Small intestine (tissue), 7 donors: Measurements from ENCODE around the gene A4GALT. TPM values are rescaled to one million over a fixed set of nuclear protein-coding genes. Genes with fewer than 3 reads are reported as not detected.

Experiments used
- DNase-seq, 2 donors: peaks; one replicate each; pipeline versions ENCODE4 v3.0.0 to v3.0.0-alpha.2; 2013
- FAIRE-seq: peaks from 2 replicates; lab custom pipeline; 2012; peaks lifted over from hg19 to GRCh38; lab: Jason Lieb, UNC
- H3K27ac ChIP-seq, 3 donors: one replicate each; pipeline ENCODE4 v1.5.1; 2013; ENCODE audit warnings: low read length in 2 of 3, mild to moderate bottlenecking in 2 of 3, control low read depth in 1 of 3, inconsistent platforms in 1 of 3, low read depth in 1 of 3, moderate library complexity in 1 of 3
- H3K27me3 ChIP-seq, 3 donors: one replicate each; pipeline ENCODE4 v1.6.1; 2013; ENCODE audit warnings: low read length in 3 of 3, inconsistent platforms in 1 of 3; ENCODE audit not compliant: control insufficient read depth in 3 of 3, insufficient read depth in 3 of 3
- H3K36me3 ChIP-seq, 3 donors: one replicate each; pipeline ENCODE4 v1.6.1; 2013; ENCODE audit warnings: low read length in 3 of 3, inconsistent platforms in 1 of 3, low read depth in 1 of 3, mild to moderate bottlenecking in 1 of 3, moderate library complexity in 1 of 3; ENCODE audit not compliant: control insufficient read depth in 3 of 3, insufficient read depth in 2 of 3
- H3K4me1 ChIP-seq, 3 donors: one replicate each; pipeline ENCODE4 v1.6.1; 2013; ENCODE audit warnings: low read length in 2 of 3, inconsistent platforms in 1 of 3, low read depth in 1 of 3, mild to moderate bottlenecking in 1 of 3, moderate library complexity in 1 of 3; ENCODE audit not compliant: control insufficient read depth in 3 of 3, insufficient read depth in 2 of 3
- H3K4me3 ChIP-seq, 3 donors: one replicate each; pipeline ENCODE4 v1.5.1; 2013; ENCODE audit warnings: low read length in 3 of 3, control low read depth in 1 of 3, inconsistent platforms in 1 of 3, low read depth in 1 of 3, mild to moderate bottlenecking in 1 of 3, moderate library complexity in 1 of 3
- H3K9me3 ChIP-seq, 2 donors: one replicate each; pipeline ENCODE4 v1.6.1; 2013; ENCODE audit warnings: low read depth in 1 of 2, low read length in 1 of 2; ENCODE audit not compliant: control insufficient read depth in 2 of 2, insufficient read depth in 1 of 2
- WGBS, 3 donors: extraction: QIAGEN DNeasy Blood & Tissue Kit; methylation state at CpG; one replicate each; pipeline ENCODE4 v1.1.7; 2013; 5-methylcytosine and 5-hydroxymethylcytosine counted together
- polyA plus RNA-seq, 4 donors: library from polyadenylated mRNA; stranded (reverse) in 3 of 4; unstranded in 1 of 4; fragments of 200-250 nt in 3 of 4; fragments of 120-200 nt in 1 of 4; gene quantifications; one replicate each; pipeline versions ENCODE4 v1.2.1 to v1.2.3, GENCODE V29; 2013
- donor health status: healthy with polysubstance abuse.
- donor health status: control.
- donor health status: control.
- donor health status: Bipolar disorder and iron deficiency.
- donor health status: healthy.

The A4GALT gene
- polyA plus RNA-seq, 4 donors = 1.1 to 23.0 (median 2.4) TPM

GRCh38 chr22:42644422-42645340 is 76.0 kb downstream of the A4GALT start:
- Histone ChIP-seq H3K4me3 (no peak overlapping the region), H3K4me1 (peaks cover 3 to 72% (median 31%) of the 10 kb centered on the region in 3 donors), H3K36me3 (peaks cover 0 to 56% (median 0%) of the 10 kb centered on the region in 3 donors), H3K27ac (peak overlapping the region in 2 of 3 donors; percentile 79 to 97), H3K9me3 (no peaks in the 10 kb centered on the region), H3K27me3 (no peaks in the 10 kb centered on the region)
- 32 to 45% (median 42%) methylated on average over 21 to 22 of the region's 22 CpGs for WGBS, 3 donors
- DNase-seq = peak; percentile 40 to 68
- no peak for FAIRE-seq

- Histone ChIP-seq H3K36me3 (peaks cover 0 to 56% (median 0%) of the 10 kb centered on the region in 3 donors), H3K9me3 (no peaks in the 10 kb centered on the region), H3K4me1 (peaks cover 3 to 70% (median 31%) of the 10 kb centered on the region in 3 donors), H3K27me3 (no peaks in the 10 kb centered on the region), H3K4me3 (no peak overlapping the region), H3K27ac (peak overlapping the region in 2 of 3 donors; percentile 79 to 97)
- DNase-seq (no peak), FAIRE-seq (no peak)
- 89 to 92% (median 91%) methylated on average over 13 to 14 of the region's 14 CpGs for WGBS, 3 donors
These were observed 76.8 kb downstream of the A4GALT start for GRCh38 chr22:42643634-42644421.

GRCh38 chr22:42642806-42643633 is 77.7 kb downstream of the A4GALT start:
- no peaks in the 10 kb centered on the region for H3K9me3 ChIP-seq
- peaks cover 0 to 53% (median 0%) of the 10 kb centered on the region in 3 donors for H3K36me3 ChIP-seq
- no peaks in the 10 kb centered on the region for H3K27me3 ChIP-seq
- peak overlapping the region in 2 of 3 donors; percentile 36 to 97 for H3K27ac ChIP-seq
- WGBS, 3 donors = 63 to 75% (median 75%) methylated on average over 11 to 12 of the region's 12 CpGs
- no peak overlapping the region for H3K4me3 ChIP-seq
- DNase-seq = peak in 1 of 2 donors; percentile 58
- H3K4me1 ChIP-seq = peaks cover 3 to 64% (median 31%) of the 10 kb centered on the region in 3 donors
- no peak for FAIRE-seq

Other genes starting within 250 kb of the A4GALT start
- 10 to 100 TPM in 3 of 4 donors, 1 to 10 TPM in 1; 7.0 to 38.1 (median 17.7) TPM for gene RRP7A, start 201.1 kb downstream of the A4GALT start, polyA plus RNA-seq
- gene SERHL2, start 166.9 kb downstream of the A4GALT start, polyA plus RNA-seq = 1 to 10 TPM in 3 of 4 donors, under 1 TPM in 1; 0.89 to 4.1 (median 2.4) TPM
- 10 to 100 TPM; 23.5 to 58.6 (median 32.4) TPM for gene POLDIP3, start 106.0 kb downstream of the A4GALT start, polyA plus RNA-seq
- under 1 TPM in 2 of 4 donors, not detected in 2; 0.09 to 0.10 TPM for gene ATP5MGL, start 80.3 kb downstream of the A4GALT start, polyA plus RNA-seq
- 100 to 1,000 TPM in 3 of 4 donors, 10 to 100 TPM in 1; 70.0 to 174 (median 118) TPM for gene CYB5R3, start 71.5 kb downstream of the A4GALT start, polyA plus RNA-seq
- gene ARFGAP3, start 136.4 kb upstream of the A4GALT start, polyA plus RNA-seq = 10 to 100 TPM; 29.1 to 64.5 (median 53.1) TPM